ENCODE measurements around the gene SLC25A36. TPM values are rescaled to one million over a fixed set of nuclear protein-coding genes. Genes with fewer than 3 reads are reported as not detected.

The SLC25A36 gene
- total RNA-seq, 4 donors from 2014 or later: 78.7 to 95.3 (median 81.7) TPM

- TF ChIP-seq, protein P1, sequence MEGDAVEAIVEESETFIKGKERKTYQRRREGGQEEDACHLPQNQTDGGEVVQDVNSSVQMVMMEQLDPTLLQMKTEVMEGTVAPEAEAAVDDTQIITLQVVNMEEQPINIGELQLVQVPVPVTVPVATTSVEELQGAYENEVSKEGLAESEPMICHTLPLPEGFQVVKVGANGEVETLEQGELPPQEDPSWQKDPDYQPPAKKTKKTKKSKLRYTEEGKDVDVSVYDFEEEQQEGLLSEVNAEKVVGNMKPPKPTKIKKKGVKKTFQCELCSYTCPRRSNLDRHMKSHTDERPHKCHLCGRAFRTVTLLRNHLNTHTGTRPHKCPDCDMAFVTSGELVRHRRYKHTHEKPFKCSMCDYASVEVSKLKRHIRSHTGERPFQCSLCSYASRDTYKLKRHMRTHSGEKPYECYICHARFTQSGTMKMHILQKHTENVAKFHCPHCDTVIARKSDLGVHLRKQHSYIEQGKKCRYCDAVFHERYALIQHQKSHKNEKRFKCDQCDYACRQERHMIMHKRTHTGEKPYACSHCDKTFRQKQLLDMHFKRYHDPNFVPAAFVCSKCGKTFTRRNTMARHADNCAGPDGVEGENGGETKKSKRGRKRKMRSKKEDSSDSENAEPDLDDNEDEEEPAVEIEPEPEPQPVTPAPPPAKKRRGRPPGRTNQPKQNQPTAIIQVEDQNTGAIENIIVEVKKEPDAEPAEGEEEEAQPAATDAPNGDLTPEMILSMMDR (IDR thresholded peaks at IDR 0.05; ENCODE audit: low read depth): no peak
Observed at GRCh38 chr3:140916603-140917002, 25.0 kb upstream of the SLC25A36 start.

GRCh38 chr3:140917772-140918171, 23.9 kb upstream of the SLC25A36 start:
- TF ChIP-seq, protein P1 (IDR thresholded peaks at IDR 0.05; ENCODE audit: low read depth): no peak

DNA sequence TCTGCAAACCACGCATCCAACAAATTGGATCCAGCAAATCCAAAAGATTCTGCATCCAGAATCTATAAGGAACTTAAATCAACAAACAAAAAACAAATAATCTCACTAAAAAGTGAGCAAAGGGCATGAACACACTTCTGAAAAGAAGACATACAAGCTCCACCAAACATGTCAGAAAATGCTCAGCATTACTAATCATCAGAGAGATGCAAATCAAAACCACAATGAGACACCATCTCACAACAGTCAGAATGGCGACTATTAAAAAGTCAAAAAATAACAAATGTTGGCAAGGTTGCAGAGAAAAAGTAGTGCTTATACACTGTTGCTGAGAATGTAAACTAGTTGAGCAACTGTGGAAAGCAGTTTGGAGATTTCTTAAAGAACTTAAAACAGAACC, 21.6 kb upstream of the SLC25A36 start:
- TF ChIP-seq, protein P1 (IDR thresholded peaks at IDR 0.05; ENCODE audit: low read depth): no peak

- TF ChIP-seq, protein P1 (IDR thresholded peaks at IDR 0.05; ENCODE audit: low read depth): no peak
Observed at GRCh38 chr3:140922634-140923033, 19.0 kb upstream of the SLC25A36 start.

DNA sequence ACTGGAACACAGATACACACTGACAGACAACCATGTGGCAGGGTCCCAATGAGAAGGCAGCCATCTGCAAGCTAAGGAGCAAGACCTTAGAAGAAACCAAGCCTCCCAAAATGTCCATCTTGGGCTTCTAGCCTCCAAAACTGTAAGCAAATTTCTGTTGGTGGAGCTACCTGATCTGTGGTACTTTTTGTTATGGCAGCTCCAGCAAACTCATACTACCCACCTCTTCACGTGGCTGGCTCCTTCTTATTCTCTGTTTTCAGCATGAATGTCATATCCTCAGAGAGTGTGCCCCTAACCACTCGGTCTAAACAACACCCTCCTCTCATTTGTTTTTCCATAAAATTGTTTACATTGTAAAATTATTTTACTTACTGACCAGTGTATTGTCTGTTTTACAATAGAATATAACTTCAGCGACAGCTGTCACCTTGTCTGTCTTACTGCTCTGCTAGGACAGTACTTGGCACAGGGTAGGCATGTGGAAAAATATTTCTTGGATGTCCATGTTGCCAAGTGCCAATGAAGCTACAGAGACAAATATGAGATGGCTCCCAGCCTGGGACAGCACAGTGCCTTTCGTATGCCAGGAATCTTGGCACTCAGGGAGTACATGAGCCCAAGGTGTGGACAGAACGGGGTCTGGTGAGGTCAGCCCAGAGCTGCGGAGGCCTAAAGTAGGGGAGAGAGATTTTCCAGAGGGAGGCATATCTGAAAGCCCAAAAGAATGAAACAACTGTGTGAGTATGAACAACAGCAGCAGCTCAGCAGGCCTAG, 17.4 kb upstream of the SLC25A36 start:
- TF ChIP-seq, protein P1 (IDR thresholded peaks at IDR 0.05; ENCODE audit: low read depth): no peak

GRCh38 chr3:140927279-140928069, 14.2 kb upstream of the SLC25A36 start:
- TF ChIP-seq, protein P1 (IDR thresholded peaks at IDR 0.05; ENCODE audit: low read depth): no peak

GRCh38 chr3:140929446-140929845, 12.2 kb upstream of the SLC25A36 start:
- TF ChIP-seq, protein P1 (IDR thresholded peaks at IDR 0.05; ENCODE audit: low read depth): no peak
